Raji (cell line): ENCODE measurements around the gene BDKRB2.

Experiments used
- POLR2A ChIP-seq: IDR thresholded peaks from 2 replicates; pipeline ENCODE4 v1.6.1; 2011; ENCODE audit warnings: low read depth, low read length, control low read depth; ENCODE audit not compliant: insufficient read depth

BDKRB2 gene

DNA sequence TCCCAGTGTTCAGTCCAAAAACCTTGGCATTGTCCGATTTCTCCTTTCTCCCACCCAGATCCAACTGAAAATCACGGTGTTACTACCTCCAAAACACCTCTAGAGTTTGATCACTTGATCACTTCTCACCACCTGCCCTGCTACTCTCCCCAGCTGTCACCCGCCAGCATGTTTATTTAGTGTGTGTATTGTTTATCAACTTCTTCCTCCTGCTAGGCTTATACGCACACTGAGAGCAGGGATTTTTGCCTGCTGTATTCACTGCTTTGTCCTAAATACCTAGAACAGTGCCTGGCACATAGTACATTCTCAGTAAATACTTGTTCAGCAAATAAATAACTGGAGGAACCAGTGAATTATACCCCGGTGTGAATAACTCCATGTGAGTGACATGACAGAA lies 56.4 kb downstream of the BDKRB2 start:
- no peak for TF ChIP-seq POLR2A

DNA sequence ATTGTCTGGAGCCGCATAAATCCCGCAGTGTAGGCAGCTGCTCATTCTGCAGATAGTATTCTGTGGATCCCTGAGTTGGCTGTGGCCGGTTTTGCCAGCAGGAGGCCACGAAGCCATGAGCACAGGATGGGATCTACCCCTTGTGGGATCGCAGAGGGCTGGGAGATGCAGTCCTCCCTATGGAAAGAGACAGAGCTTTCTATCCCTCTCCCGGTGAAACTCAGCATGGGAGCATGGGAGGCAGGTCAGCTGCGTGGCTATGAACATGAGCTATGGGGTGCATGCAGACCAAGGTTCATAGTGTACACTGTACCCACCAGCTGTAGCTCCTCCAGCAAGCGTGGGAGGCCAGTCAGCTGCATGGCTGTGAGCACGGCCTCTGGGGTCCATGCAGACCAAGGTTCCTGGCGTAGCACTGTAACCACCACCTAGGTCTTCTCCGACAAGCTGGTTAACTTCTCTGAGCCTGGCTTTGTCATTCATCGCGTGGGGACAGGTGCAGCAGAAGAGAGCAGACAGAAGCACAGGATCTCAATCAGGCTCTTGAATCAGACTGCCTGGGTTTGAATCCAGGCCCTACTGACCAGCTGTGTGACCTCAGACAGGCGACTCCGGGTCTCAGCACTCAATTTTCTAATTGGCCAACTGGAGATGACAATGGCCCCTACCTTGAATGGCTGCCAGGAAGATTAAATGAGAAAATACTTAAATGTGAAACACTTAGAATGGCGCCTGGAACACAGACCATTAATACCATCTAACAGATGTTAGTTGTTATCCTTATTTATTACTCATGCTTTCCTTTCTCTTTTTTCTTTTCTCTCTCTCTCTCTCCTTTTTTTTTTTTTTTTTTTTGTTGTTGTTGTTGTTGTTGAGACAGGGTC lies 57.4 kb downstream of the BDKRB2 start:
- TF ChIP-seq POLR2A: no peak

DNA sequence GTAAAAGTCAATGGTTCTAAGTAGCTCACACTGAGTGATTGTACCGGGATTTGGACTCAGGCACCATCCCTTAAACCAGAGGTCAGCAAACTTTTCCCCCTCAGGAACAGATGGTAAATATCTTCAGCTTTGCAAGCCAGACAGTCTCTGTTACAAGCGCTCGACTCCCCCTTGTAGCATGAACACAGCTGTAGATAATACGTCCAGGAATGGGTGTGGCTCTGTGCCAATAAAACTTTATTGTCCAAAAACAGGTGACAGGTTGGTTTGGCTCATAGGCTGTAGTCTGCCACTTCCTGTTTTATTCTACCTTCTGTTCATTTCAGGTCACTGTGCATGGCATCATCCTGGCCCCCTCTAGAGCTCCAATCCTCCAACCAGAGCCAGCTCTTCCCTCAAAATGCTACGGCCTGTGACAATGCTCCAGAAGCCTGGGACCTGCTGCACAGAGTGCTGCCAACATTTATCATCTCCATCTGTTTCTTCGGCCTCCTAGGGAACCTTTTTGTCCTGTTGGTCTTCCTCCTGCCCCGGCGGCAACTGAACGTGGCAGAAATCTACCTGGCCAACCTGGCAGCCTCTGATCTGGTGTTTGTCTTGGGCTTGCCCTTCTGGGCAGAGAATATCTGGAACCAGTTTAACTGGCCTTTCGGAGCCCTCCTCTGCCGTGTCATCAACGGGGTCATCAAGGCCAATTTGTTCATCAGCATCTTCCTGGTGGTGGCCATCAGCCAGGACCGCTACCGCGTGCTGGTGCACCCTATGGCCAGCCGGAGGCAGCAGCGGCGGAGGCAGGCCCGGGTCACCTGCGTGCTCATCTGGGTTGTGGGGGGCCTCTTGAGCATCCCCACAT lies 58.9 kb downstream of the BDKRB2 start:
- no peak for TF ChIP-seq POLR2A

DNA sequence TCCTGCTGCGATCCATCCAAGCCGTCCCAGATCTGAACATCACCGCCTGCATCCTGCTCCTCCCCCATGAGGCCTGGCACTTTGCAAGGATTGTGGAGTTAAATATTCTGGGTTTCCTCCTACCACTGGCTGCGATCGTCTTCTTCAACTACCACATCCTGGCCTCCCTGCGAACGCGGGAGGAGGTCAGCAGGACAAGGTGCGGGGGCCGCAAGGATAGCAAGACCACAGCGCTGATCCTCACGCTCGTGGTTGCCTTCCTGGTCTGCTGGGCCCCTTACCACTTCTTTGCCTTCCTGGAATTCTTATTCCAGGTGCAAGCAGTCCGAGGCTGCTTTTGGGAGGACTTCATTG lies 59.5 kb downstream of the BDKRB2 start:
- no peak for TF ChIP-seq POLR2A

DNA sequence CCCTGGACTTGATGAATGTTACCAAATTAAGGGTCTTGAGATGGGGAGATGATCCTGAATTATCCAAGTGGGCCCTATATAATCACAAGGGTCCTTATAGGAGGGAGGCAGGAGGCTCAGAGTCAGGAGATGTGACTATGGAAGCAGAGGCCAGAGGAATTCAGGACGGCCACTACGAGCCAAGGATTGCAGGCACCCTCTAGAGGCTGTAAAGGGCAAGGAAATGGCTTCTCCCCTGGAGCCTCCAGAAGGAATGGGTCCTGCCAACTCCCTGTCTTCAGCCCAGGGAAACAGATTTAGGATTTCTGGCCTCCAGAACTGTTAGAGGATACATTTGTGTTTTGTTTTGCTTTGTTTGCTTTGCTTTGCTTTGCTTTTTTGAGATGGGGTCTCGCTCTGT lies 60.2 kb downstream of the BDKRB2 start:
- no peak for TF ChIP-seq POLR2A

DNA sequence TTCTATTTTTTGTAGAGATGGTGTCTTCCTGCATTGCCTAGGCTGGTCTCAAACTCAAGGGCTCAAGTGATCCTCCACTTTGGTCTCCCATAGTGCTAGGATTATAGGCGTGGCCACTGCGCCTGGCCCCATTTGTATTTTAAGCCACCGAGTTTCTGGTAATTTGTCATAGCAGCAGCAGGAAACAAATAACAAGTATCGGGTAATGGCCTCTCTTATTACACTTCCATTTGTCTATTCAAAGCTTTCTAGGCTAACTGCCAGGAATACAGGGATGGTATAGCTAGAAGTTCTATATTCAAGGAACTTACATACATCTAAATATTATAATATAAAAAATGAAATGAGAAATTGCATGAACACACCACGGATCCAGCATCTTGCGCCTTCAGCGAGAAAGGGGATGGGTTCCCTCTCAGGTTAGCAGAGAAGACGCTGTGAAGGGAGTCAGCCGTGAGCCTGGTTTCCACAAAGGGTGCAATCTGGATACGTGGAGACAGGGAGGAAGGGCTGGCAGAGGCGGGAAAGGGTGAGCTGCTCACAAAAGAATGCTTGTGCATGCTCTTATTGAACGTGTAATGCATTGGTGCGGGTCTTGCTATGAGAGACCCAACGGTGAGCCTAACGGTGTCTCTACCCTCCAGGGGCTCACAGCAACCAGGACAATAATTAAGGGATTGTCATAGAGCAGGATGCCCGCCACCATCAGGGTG lies 60.9 kb downstream of the BDKRB2 start:
- no peak for TF ChIP-seq POLR2A

DNA sequence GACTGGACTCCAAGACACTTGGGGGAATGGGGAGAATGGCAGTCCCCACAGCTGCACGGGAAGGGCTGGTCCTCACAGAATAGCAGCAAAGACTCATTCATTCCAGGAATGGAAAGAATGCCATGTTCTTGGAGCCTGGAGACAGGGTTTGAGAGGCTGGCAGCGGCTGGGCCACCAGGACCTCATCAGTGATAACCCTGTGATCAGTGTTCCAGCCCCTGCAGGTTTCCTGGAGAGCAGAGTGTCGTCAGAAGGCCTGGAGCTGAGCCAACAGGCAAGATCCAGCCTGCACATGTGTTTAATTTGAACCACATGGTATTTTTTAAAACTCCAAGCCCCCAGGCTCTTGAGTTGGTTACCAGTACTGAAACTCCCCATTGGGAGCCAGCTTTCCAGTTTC lies 62.7 kb downstream of the BDKRB2 start:
- no peak for TF ChIP-seq POLR2A

DNA sequence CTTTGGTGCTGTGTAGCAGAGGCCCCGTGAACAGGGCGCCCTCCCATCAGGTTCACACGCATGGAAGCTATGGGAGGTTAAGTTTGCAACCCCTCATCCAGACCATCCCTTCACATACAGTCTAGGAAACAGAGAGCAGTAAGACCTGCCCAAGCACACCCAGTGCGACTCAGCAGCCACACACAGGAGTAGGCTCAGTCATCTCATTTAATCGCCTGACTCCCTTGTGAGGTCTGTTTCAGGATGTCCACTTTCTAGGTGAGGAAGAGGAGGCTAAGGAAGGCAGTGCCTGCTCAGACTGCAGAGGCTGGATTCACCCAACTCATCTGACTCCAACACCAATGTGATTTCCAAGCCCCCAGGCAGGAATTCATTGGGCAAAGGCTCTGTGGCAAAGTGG lies 63.3 kb downstream of the BDKRB2 start:
- no peak for TF ChIP-seq POLR2A

DNA sequence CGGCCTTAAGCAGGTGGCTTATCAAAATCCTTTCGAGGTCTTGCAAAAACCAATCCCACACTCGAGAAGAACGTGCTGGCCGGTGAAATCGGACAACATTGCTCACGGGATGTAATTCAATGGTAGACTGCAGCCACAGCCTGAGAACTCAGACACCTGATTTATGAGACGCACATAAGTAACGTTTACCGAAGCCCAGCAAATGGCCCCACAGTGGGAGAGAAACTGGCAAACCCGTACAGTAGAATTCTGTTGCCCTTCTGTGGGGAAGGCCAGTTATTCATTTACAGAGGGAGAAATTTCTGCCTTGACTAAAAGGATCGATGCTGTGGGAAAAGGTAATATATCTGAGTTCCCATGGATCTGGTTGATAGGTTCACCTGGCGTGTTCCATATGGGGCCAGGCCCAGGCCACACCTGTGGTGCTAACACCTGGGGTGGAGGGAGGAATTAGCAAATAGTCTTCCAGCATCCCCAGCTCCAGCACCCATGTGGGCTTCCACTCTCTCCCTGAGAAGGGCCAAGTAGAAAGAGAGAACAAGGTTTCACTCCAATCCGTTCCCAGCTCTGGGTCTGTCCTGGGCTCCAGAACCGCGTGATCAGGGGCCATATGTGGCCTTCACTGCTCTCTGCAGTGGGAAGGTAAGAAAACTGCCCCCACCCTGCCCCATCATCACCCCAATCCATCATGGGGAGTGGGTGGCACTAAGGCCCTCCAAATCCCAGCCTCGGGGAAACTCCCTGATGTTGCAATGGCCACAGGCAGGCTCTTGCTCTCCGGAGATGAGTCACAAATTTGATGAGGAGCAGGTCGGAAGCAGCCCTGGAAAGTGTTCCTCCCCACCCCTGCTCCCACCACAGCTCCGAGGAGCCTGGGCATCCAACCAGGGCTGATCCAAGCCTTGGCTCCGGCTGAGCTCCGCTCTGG lies 64.1 kb downstream of the BDKRB2 start:
- no peak for TF ChIP-seq POLR2A

DNA sequence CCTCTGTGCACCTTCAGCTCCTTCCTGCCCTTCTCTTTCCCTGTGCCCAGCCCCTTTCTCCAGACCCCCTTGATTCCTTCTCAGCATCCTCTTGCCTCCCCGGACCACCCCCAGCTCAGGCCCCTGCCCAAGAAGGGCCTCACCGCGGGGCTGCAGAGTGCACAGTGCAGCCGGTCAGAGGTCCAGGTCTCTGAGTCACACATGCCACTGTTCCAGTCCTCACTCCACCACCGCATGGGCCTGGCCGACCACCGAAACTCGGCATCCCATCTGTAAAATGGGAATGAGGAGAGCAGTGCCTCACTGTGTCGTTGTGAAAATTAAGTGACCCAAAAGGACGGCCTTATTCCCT lies 64.7 kb downstream of the BDKRB2 start:
- TF ChIP-seq POLR2A: no peak

DNA sequence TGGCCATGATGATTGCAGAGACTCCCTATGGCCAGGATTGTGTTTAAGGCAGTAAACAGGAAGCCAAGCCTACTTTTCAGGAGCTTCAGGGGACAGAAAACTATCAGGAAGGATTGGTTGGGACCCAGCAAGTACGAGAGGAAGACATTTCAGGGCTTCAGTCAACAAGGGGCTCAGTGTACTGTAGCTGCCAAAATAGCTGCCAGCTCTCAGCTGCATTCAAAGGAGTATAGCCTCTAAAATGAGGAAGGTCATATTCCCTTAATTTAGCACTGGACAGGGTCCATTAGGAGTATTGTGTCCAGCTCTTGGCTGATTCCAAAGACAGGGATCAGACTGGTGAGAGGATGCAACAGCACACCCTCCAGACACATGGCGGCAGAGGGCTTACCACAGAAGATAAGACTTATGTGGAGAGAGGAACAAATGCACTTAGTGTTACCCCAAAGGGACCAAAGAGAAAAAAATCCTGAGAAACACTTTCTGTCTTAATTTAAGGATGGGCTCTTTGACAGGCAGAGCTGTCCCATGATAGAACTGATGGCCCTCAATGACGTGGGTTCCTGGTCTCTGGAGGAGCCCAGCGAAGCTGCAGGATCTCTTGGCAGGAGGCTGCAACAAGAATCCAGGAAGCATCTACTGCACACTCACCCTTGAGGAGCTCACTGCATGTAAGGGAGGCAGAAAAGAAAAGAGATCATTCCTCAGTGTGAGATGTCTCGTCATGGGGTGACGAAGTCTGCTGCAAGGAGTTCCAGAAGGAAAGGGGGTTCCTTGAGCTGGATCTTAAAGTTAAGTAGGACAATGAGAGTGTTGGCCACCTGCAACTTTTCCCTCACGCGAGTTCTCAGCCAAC lies 66.2 kb downstream of the BDKRB2 start:
- no peak for TF ChIP-seq POLR2A

DNA sequence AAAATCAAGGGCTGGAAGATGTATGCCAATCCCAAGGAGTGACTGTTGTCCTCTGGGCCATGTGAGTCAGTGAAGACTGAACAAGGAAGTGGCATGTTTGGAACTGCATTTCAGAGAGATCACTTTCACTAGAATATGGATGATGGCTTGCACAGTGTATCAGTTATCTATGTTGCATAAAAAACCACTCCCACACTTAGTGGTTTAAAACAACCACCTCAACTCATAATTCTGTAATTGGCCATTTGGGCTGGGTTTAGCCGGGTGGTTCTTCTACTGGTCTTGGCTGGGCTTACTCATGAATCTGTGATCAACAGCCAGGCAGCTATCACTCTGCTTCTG lies 66.8 kb downstream of the BDKRB2 start:
- TF ChIP-seq POLR2A: no peak

DNA sequence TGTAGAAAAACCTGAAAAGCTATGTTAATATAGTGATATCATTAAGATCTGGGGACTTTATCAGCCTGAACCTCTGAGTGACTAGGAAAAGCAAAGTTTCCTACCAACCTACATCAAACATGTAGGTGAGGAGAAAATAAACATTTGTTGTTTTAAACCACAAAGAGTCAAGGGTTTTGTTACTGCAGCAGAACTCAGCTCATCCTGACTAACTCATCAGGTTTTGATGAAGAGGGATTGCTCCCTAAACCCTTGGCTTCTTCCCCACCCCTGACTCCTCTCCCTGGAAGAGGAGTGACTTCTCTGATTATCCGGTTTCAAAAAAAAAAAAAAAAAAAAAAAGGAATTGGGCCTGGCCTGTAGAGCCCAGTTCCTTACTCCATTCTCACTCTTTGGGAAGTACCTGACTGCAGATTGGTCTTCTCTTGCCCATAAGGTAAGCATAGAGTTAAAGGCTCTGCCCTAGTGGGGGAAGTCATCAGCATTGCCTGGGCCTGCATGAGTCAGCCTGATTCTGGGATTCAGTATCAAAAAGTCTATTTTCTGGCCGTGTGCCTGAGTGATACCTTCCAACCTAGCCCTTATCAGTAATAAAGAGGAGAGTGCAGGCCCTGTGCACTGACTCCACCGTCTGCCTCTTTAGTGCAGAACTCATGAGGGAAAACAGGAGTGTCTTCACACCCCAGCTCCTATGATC lies 68.3 kb downstream of the BDKRB2 start:
- TF ChIP-seq POLR2A: no peak
